Thoracic aorta (tissue), 2 donors: Measurements from ENCODE around the gene HBS1L. TPM values are rescaled to one million over a fixed set of nuclear protein-coding genes. Genes with fewer than 3 reads are reported as not detected.
A peak's percentile ranks its signal among the peaks of the same experiment; 100 is the strongest.
"Not testable (repeated sequence)": the region's sequence is repeated elsewhere in the genome, so short reads cannot be mapped to it uniquely, and the experiment has no call there.

Experiments used
- ATAC-seq: fragments of 150-250 bp; one replicate; pipeline ENCODE4 v1.8.0; 2017; ENCODE audit warnings: low read depth; ENCODE audit not compliant: insufficient number of reproducible peaks, low FRiP score
- DNase-seq: peaks from one replicate; pipeline ENCODE4 v3.0.0-alpha.2; 2020; ENCODE audit warnings: low spot score
- H3K27ac ChIP-seq, 2 donors: fragments of 200-600 bp; sonication (generic); 1 replicate in 1 of 2; 2 replicates in 1 of 2; pipeline ENCODE4 v1.5.1; 2016; ENCODE audit warnings: mild to moderate bottlenecking in 2 of 2, moderate library complexity in 2 of 2
- H3K27me3 ChIP-seq: fragments of 200-600 bp; sonication (generic); replicated peaks from 2 replicates; pipeline ENCODE4 v1.6.0; 2016; ENCODE audit warnings: mild to moderate bottlenecking; ENCODE audit not compliant: insufficient read depth
- H3K36me3 ChIP-seq: fragments of 200-600 bp; sonication (generic); one replicate; pipeline ENCODE4 v1.5.1; 2016
- H3K4me1 ChIP-seq, 2 donors: fragments of 200-600 bp; sonication (generic); 1 replicate in 1 of 2; 2 replicates in 1 of 2; pipeline versions ENCODE4 v1.5.1 to v1.6.0; 2016; ENCODE audit warnings: low read depth in 2 of 2, mild to moderate bottlenecking in 1 of 2; ENCODE audit not compliant: control insufficient read depth in 1 of 2
- H3K4me3 ChIP-seq: fragments of 200-600 bp; sonication (generic); 2 replicates; pipeline ENCODE4 v1.5.1; 2016; ENCODE audit warnings: mild to moderate bottlenecking
- H3K9me3 ChIP-seq: fragments of 200-600 bp; sonication (generic); 2 replicates; pipeline ENCODE4 v1.5.1; 2016
- CTCF ChIP-seq: fragments of 200-600 bp; sonication (generic); IDR thresholded peaks from one replicate; pipeline ENCODE4 v1.5.1; 2019; ENCODE audit warnings: antibody characterized with exemption
- total RNA-seq, 2 donors: library from RNA; depleted of rRNA; stranded (reverse); fragments of >200 nt; gene quantifications; one replicate each; pipeline versions ENCODE4 v1.1.0 to v1.2.3, GENCODE V29; 2016

Gene HBS1L
- total RNA-seq, 2 donors from 2014 or later = 42.5 to 48.5 TPM

GRCh38 chr6:135063926-135064325 is 9.3 kb upstream of the HBS1L start:
- Histone ChIP-seq H3K36me3 (no peaks in the 10 kb centered on the region), H3K4me3 (no peak overlapping the region), H3K9me3 (no peaks in the 10 kb centered on the region), H3K27me3 (no peaks in the 10 kb centered on the region), H3K27ac (no peak overlapping the region), H3K4me1 (no peaks in the 10 kb centered on the region)
- ATAC-seq = no peak
- TF ChIP-seq CTCF = no peak
- no peak for DNase-seq

- TF ChIP-seq CTCF = no peak
- DNase-seq (no peak), ATAC-seq (no peak)
- Histone ChIP-seq H3K4me1 (no peaks in the 10 kb centered on the region), H3K9me3 (no peaks in the 10 kb centered on the region), H3K4me3 (no peak overlapping the region), H3K36me3 (no peaks in the 10 kb centered on the region), H3K27ac (no peak overlapping the region), H3K27me3 (no peaks in the 10 kb centered on the region)
Measured at GRCh38 chr6:135062735-135063134, 8.1 kb upstream of the HBS1L start.

GRCh38 chr6:135060076-135060475 is 5.5 kb upstream of the HBS1L start:
- TF ChIP-seq CTCF = no peak

GRCh38 chr6:135058299-135058698 is 3.7 kb upstream of the HBS1L start:
- DNase-seq = not testable (repeated sequence)

More at GRCh38 chr6:135060076-135060475, 5.5 kb upstream of the HBS1L start:
- Histone ChIP-seq H3K27ac (no peak overlapping the region), H3K9me3 (no peaks in the 10 kb centered on the region), H3K4me1 (peaks cover 0 to 5% of the 10 kb centered on the region in 2 donors), H3K27me3 (no peaks in the 10 kb centered on the region), H3K4me3 (no peak overlapping the region), H3K36me3 (no peaks in the 10 kb centered on the region)
- ATAC-seq = no peak
- no peak for DNase-seq

GRCh38 chr6:135056632-135057031 is 2.0 kb upstream of the HBS1L start:
- Histone ChIP-seq H3K27ac (no peak overlapping the region), H3K36me3 (no peaks in the 10 kb centered on the region), H3K4me3 (no peak overlapping the region), H3K4me1 (peaks cover 10 to 24% of the 10 kb centered on the region in 2 donors), H3K27me3 (no peaks in the 10 kb centered on the region), H3K9me3 (no peaks in the 10 kb centered on the region)
- DNase-seq (no peak), ATAC-seq (no peak)
- TF ChIP-seq CTCF = no peak

More at GRCh38 chr6:135058299-135058698, 3.7 kb upstream of the HBS1L start:
- H3K27ac ChIP-seq, H3K4me3 ChIP-seq, H3K9me3 ChIP-seq, H3K27me3 ChIP-seq, H3K36me3 ChIP-seq, ATAC-seq: not testable (repeated sequence)
- peaks cover 6 to 15% of the 10 kb centered on the region in 2 donors for H3K4me1 ChIP-seq

GRCh38 chr6:135054226-135054568 is 425 bp downstream of the HBS1L start:
- Histone ChIP-seq H3K9me3 (no peaks in the 10 kb centered on the region), H3K27ac (peak overlapping the region; percentile 80 to 84), H3K27me3 (no peaks in the 10 kb centered on the region), H3K36me3 (peaks cover under 1% of the 10 kb centered on the region), H3K4me3 (peak overlapping the region; percentile 85), H3K4me1 (peaks cover 10 to 24% of the 10 kb centered on the region in 2 donors)
- DNase-seq (no peak), ATAC-seq (no peak)
- TF ChIP-seq CTCF = no peak
